Measurements from ENCODE around the gene DNM3. TPM values are rescaled to one million over a fixed set of nuclear protein-coding genes. Genes with fewer than 3 reads are reported as not detected.

Gene DNM3
- total RNA-seq, 2 experiments from 2014 or later, result 1.6 to 1.8 TPM

DNA sequence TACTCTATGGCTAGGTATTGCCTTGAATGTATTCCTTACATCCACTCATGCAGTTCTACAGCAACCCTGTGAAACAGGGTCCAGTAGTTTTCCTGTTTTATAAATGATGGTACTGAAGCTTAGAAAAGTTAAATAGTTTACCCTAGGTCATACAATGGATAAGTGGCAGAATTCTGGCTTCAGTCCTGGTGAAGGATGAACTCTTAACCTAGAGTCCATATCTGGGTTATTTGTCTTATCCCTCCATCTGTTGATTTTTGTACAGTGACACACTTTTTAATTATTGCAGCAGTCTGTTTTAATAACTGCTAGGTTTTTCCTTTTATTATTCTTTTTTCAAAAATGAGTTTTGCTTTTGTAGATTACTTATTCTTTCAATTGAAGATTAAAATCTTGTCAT is 263.9 kb downstream of the DNM3 start:
- H3K4me3 Mint-ChIP-seq, result no peak overlapping the region
- ChIA-PET CTCF (no interaction called here), POLR2A (no interaction called here)
- H3K4me1 Mint-ChIP-seq (ENCODE audit: low read depth), result no peaks in the 10 kb centered on the region
- intact Hi-C loops (cut with DNase I, micrococcal nuclease), result loop anchor here in 1 of 2 experiments (10.0 kb wide), 1 partner anchor 620 kb away; no protein-coding TSS in a partner anchor
- TF ChIP-seq, protein P1, sequence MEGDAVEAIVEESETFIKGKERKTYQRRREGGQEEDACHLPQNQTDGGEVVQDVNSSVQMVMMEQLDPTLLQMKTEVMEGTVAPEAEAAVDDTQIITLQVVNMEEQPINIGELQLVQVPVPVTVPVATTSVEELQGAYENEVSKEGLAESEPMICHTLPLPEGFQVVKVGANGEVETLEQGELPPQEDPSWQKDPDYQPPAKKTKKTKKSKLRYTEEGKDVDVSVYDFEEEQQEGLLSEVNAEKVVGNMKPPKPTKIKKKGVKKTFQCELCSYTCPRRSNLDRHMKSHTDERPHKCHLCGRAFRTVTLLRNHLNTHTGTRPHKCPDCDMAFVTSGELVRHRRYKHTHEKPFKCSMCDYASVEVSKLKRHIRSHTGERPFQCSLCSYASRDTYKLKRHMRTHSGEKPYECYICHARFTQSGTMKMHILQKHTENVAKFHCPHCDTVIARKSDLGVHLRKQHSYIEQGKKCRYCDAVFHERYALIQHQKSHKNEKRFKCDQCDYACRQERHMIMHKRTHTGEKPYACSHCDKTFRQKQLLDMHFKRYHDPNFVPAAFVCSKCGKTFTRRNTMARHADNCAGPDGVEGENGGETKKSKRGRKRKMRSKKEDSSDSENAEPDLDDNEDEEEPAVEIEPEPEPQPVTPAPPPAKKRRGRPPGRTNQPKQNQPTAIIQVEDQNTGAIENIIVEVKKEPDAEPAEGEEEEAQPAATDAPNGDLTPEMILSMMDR (IDR thresholded peaks at IDR 0.05), result no peak
- H3K9me3 Mint-ChIP-seq, result no peaks in the 10 kb centered on the region
- H3K27me3 Mint-ChIP-seq, result no peaks in the 10 kb centered on the region
- no peak overlapping the region for H3K27ac ChIP-seq (ENCODE audit: low read depth in 1 of 2, low read length in 2 of 2)
- no peaks in the 10 kb centered on the region for H3K36me3 ChIP-seq (ENCODE audit: insufficient read depth, low read length)
- DNase-seq (no peak), ATAC-seq (ENCODE audit: poor library complexity) (no peak)
- H3K9me3 ChIP-seq (ENCODE audit: control insufficient read depth in 1 of 2, insufficient read depth in 1 of 2, low read length in 2 of 2), result no peaks in the 10 kb centered on the region
- H3K36me3 Mint-ChIP-seq (ENCODE audit: low read depth), result no peaks in the 10 kb centered on the region
- H3K27me3 ChIP-seq (ENCODE audit: control insufficient read depth in 1 of 2, insufficient read depth in 2 of 2, low read length in 2 of 2), result no peaks in the 10 kb centered on the region
- no peak overlapping the region for H3K27ac Mint-ChIP-seq
- no peak overlapping the region for H3K4me3 ChIP-seq (ENCODE audit: low read length)
- H3K4me1 ChIP-seq (ENCODE audit: insufficient read depth, low read length), result no peaks in the 10 kb centered on the region

DNA sequence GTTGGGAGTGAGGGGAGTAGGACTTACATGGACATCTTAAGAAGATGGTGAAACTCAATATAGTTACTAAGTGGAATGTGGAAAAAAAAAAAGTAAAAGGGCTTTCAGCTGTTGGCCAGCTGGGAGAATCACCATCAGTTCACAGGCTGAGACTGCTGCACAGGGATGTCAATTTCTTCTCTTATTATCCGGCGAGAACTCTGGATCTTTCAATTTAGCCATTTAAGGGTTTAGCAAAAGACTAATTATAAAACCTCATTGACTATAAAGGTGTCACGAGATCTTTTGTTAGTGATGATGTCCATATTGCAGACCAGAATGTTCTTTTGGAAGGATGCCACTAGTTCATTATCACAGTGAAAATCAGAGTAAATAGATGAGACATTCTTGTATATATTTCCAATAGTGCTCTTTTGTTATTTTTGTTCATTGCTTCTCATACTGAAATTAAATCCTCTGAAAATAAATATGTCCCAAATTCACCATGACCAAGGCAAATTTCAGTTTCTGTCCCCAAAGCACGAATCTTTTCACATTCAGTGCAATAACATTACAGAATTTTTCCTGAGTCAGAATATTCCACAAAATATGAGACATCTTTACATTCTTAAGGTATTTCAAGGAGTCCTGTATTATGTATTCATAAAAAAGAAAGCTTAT is 266.1 kb downstream of the DNM3 start:
- Mint-ChIP-seq H3K36me3 (ENCODE audit: low read depth) (no peaks in the 10 kb centered on the region), H3K27ac (no peak overlapping the region), H3K9me3 (no peaks in the 10 kb centered on the region), H3K4me1 (ENCODE audit: low read depth) (no peaks in the 10 kb centered on the region), H3K4me3 (no peak overlapping the region), H3K27me3 (no peaks in the 10 kb centered on the region)
- Histone ChIP-seq H3K4me3 (ENCODE audit: low read length) (no peak overlapping the region), H3K4me1 (ENCODE audit: insufficient read depth, low read length) (no peaks in the 10 kb centered on the region), H3K27ac (ENCODE audit: low read depth in 1 of 2, low read length in 2 of 2) (no peak overlapping the region), H3K27me3 (ENCODE audit: control insufficient read depth in 1 of 2, insufficient read depth in 2 of 2, low read length in 2 of 2) (no peaks in the 10 kb centered on the region), H3K9me3 (ENCODE audit: control insufficient read depth in 1 of 2, insufficient read depth in 1 of 2, low read length in 2 of 2) (no peaks in the 10 kb centered on the region), H3K36me3 (ENCODE audit: insufficient read depth, low read length) (no peaks in the 10 kb centered on the region)
- TF ChIP-seq, protein P1 (IDR thresholded peaks at IDR 0.05), result no peak
- ATAC-seq (ENCODE audit: poor library complexity) (no peak), DNase-seq (no peak)
- ChIA-PET POLR2A (interaction anchor here (0.6 to 1.0 kb wide), 2 partner anchors 43 to 251 kb away, joined by 3 read pairs; no protein-coding TSS in a partner anchor), CTCF (no interaction called here)
- intact Hi-C loops (cut with DNase I, micrococcal nuclease), result loop anchor here in 1 of 2 experiments (10.0 kb wide), 1 partner anchor 617 kb away; no protein-coding TSS in a partner anchor

- DNase-seq, result no peak
- H3K4me1 ChIP-seq (ENCODE audit: insufficient read depth, low read length), result no peaks in the 10 kb centered on the region
- TF ChIP-seq, protein P1 (IDR thresholded peaks at IDR 0.05), result no peak
- intact Hi-C loops (cut with DNase I, micrococcal nuclease), result loop anchor here in 1 of 2 experiments (10.0 kb wide), 1 partner anchor 616 kb away; no protein-coding TSS in a partner anchor
- ChIA-PET POLR2A (interaction anchor here (1.0 kb wide), 1 partner anchor 250 kb away, joined by 3 read pairs; no protein-coding TSS in a partner anchor), CTCF (no interaction called here)
- no peak for ATAC-seq (ENCODE audit: poor library complexity)
- no peaks in the 10 kb centered on the region for H3K9me3 ChIP-seq (ENCODE audit: control insufficient read depth in 1 of 2, insufficient read depth in 1 of 2, low read length in 2 of 2)
- Mint-ChIP-seq H3K4me3 (no peak overlapping the region), H3K27ac (no peak overlapping the region), H3K4me1 (ENCODE audit: low read depth) (no peaks in the 10 kb centered on the region), H3K27me3 (no peaks in the 10 kb centered on the region), H3K36me3 (ENCODE audit: low read depth) (no peaks in the 10 kb centered on the region), H3K9me3 (no peaks in the 10 kb centered on the region)
- H3K27ac ChIP-seq (ENCODE audit: low read depth in 1 of 2, low read length in 2 of 2), result no peak overlapping the region
- no peaks in the 10 kb centered on the region for H3K36me3 ChIP-seq (ENCODE audit: insufficient read depth, low read length)
- no peaks in the 10 kb centered on the region for H3K27me3 ChIP-seq (ENCODE audit: control insufficient read depth in 1 of 2, insufficient read depth in 2 of 2, low read length in 2 of 2)
- no peak overlapping the region for H3K4me3 ChIP-seq (ENCODE audit: low read length)
Observed at GRCh38 chr1:172108161-172108893, 267.0 kb downstream of the DNM3 start.

Data from CD4-positive, alpha-beta T cell (primary cell).